ENCODE measurements around the gene TMEM63A. TPM values are rescaled to one million over a fixed set of nuclear protein-coding genes. Genes with fewer than 3 reads are reported as not detected.

The TMEM63A gene
- 30.8 and 36.5 TPM in 2 replicates for total RNA-seq

DNA sequence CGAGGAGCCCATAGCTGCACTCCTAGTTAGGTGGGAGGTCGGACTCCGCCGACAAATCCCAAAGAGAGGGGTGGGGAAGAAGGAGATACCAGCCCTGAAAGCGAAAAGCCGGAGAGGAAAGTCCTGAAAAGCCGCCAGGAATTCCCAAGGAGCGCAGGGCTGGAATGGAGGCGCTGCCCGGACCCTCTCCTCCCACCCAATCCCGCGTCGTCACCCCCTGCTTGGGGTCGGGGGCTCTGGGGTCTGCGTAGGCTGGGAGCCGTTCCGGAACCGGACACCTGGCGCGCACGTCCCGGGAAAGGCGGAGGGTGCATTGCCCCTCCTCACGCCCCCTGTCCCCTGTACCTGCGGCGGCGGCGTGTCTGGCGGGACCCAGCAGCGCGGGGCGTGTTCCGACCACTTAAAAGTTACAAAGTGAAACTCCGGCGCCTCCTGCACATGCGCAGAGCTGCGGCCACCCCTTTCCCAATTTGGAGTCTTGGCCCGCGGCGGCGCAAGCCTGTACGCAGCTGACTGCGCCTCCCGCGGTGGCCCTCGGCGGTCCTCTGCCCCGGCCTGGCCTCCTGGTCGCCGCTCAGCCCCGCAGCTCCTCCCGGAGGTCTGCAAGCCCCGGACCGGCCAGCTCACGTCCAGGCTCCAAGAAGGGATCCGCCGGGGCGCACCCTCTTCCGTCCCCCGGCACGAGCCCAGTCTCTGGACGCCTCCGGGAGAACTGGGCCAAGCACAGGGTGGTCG lies at the start of gene TMEM63A:
Gene TMEM63A (minus strand): TSS at position 422 of the 735 bp plus-strand sequence. CDS start 4,800 bp downstream, outside the sequence.

GRCh38 chr1:225923692-225924555 lies 41.7 kb upstream of the TMEM63A start, which contains the start of gene PYCR2:
Gene PYCR2, minus strand, starts transcription at chr1:225924250. Its CDS starts 140 bp downstream, at chr1:225924110.

DNA sequence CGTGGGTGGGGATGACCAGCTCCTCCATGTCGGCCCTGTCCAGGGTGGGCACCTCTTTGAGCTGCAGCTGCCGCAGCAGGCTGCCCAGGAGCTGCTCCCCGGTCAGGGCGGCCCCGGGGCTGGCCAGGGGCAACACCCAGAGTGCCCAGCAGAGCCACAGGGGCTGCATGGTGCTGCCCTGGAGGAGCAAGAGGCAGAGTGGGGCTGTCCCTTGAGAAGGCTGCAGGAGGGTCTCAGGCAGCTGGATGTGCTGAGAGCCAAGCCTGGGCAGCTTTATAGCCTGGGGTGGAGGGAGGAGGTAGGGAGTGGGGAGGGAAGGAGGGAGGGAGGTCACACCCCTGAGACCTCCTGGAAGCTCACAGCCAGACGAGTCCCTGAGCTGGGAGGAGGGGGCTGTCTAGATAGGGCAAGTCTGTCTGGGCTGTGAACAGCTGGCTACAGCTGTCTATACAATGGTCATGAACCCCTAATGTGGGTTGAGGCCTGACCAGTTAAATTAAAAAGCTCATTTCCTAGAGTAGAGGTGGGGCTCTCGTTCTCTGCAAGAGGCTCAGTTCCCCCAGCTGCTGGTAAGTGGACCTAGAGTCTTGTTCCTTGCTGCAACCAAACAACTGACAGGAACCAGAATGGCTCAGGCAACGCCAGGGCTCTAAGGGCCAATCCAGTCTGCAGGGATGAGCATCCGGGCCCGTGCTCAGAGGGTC lies 6.9 kb upstream of the TMEM63A start, which contains the start of gene LEFTY1:
Gene LEFTY1 (minus strand): TSS at position 249 of the 704 bp plus-strand sequence. CDS start 80 bp downstream, at position 169.

GRCh38 chr1:225809842-225810578 lies 72.2 kb downstream of the TMEM63A start, which contains the start of gene EPHX1:
Gene EPHX1, plus strand, starts transcription at chr1:225810124. Its CDS starts 18,606 bp downstream, at chr1:225828730.

Other genes starting within 250 kb of the TMEM63A start
- 107 and 160 TPM in 2 replicates for gene ENAH, start 229.3 kb downstream of the TMEM63A start, total RNA-seq
- gene SRP9, start 104.6 kb downstream of the TMEM63A start, total RNA-seq = 169 and 219 TPM in 2 replicates
- 46.1 and 73.5 TPM in 2 replicates for gene EPHX1, start 72.3 kb downstream of the TMEM63A start, total RNA-seq
- 0.13 TPM in 1 of 2 replicates, not detected in the other for gene LEFTY1, start 6.8 kb upstream of the TMEM63A start, total RNA-seq
- gene PYCR2, start 41.9 kb upstream of the TMEM63A start, total RNA-seq = 37.6 and 48.9 TPM in 2 replicates
- gene LEFTY2, start 58.8 kb upstream of the TMEM63A start, total RNA-seq = 0.10 TPM in 1 of 2 replicates, not detected in the other
- 20.3 and 21.4 TPM in 2 replicates for gene SDE2, start 117.0 kb upstream of the TMEM63A start, total RNA-seq
- gene H3-3A, start 180.3 kb upstream of the TMEM63A start, total RNA-seq = 86.7 and 100 TPM in 2 replicates

Data from smooth muscle cell of the pulmonary artery (primary cell).